GM21786 (cell line): ENCODE data around the gene ST6GALNAC3.

Experiments used
- ATAC-seq: cut with Tn5 transposase; IDR thresholded peaks from one replicate; pipeline ENCODE4 v1.9.1; 2021; ENCODE audit not compliant: unreplicated experiment

Gene ST6GALNAC3

GRCh38 chr1:76408303-76408702, 333.8 kb downstream of the ST6GALNAC3 start:
- no peak for ATAC-seq

GRCh38 chr1:76410499-76410898, 336.0 kb downstream of the ST6GALNAC3 start:
- no peak for ATAC-seq

GRCh38 chr1:76418531-76418930, 344.0 kb downstream of the ST6GALNAC3 start:
- no peak for ATAC-seq

GRCh38 chr1:76419603-76420002, 345.1 kb downstream of the ST6GALNAC3 start:
- no peak for ATAC-seq

GRCh38 chr1:76425201-76426145, 350.9 kb downstream of the ST6GALNAC3 start:
- peak; percentile 66 for ATAC-seq

GRCh38 chr1:76426606-76427005, 352.1 kb downstream of the ST6GALNAC3 start:
- no peak for ATAC-seq

- no peak for ATAC-seq
These were observed 353.5 kb downstream of the ST6GALNAC3 start for GRCh38 chr1:76428028-76428427.

- ATAC-seq = no peak
These were observed 356.0 kb downstream of the ST6GALNAC3 start for GRCh38 chr1:76430531-76430930.

- no peak for ATAC-seq
These were observed 359.0 kb downstream of the ST6GALNAC3 start for GRCh38 chr1:76433526-76433925.

- no peak for ATAC-seq
These were observed 368.7 kb downstream of the ST6GALNAC3 start for GRCh38 chr1:76443217-76443616.

- no peak for ATAC-seq
These were observed 370.2 kb downstream of the ST6GALNAC3 start for GRCh38 chr1:76444773-76445172.

GRCh38 chr1:76450229-76450628, 375.7 kb downstream of the ST6GALNAC3 start:
- no peak for ATAC-seq

- ATAC-seq = peak; percentile 28
These were observed 388.7 kb downstream of the ST6GALNAC3 start for GRCh38 chr1:76463278-76463677.

- ATAC-seq = peak; percentile 26
These were observed 389.3 kb downstream of the ST6GALNAC3 start for GRCh38 chr1:76463849-76464248.

- ATAC-seq = no peak
These were observed 390.5 kb downstream of the ST6GALNAC3 start for GRCh38 chr1:76465030-76465429.

- no peak for ATAC-seq
These were observed 395.6 kb downstream of the ST6GALNAC3 start for GRCh38 chr1:76470166-76470565.

- ATAC-seq = no peak
These were observed 397.0 kb downstream of the ST6GALNAC3 start for GRCh38 chr1:76471536-76471935.

- no peak for ATAC-seq
These were observed 399.0 kb downstream of the ST6GALNAC3 start for GRCh38 chr1:76473591-76473990.

GRCh38 chr1:76474922-76475321, 400.4 kb downstream of the ST6GALNAC3 start:
- no peak for ATAC-seq

- no peak for ATAC-seq
These were observed 402.6 kb downstream of the ST6GALNAC3 start for GRCh38 chr1:76477156-76477555.

GRCh38 chr1:76480827-76481226, 406.3 kb downstream of the ST6GALNAC3 start:
- no peak for ATAC-seq

GRCh38 chr1:76481672-76482071, 407.1 kb downstream of the ST6GALNAC3 start:
- no peak for ATAC-seq

- ATAC-seq = no peak
These were observed 407.7 kb downstream of the ST6GALNAC3 start for GRCh38 chr1:76482272-76482671.
